Colonic mucosa (tissue), 4 donors: ENCODE data around the gene C17orf100. TPM values are rescaled to one million over a fixed set of nuclear protein-coding genes. Genes with fewer than 3 reads are reported as not detected.

ENCODE experiments used
- DNase-seq: peaks from one replicate; pipeline ENCODE4 v3.0.0-alpha.2; 2020
- H3K27ac ChIP-seq: fragments of 200-600 bp; one replicate; pipeline ENCODE4 v1.8.0; 2021
- H3K27me3 ChIP-seq: fragments of 200-600 bp; one replicate; pipeline ENCODE4 v1.8.0; 2021
- H3K36me3 ChIP-seq: fragments of 200-600 bp; one replicate; pipeline ENCODE4 v1.8.0; 2021
- H3K4me1 ChIP-seq: fragments of 200-600 bp; one replicate; pipeline ENCODE4 v1.8.0; 2021; ENCODE audit warnings: mild to moderate bottlenecking
- H3K4me3 ChIP-seq: fragments of 200-600 bp; one replicate; pipeline ENCODE4 v1.8.0; 2021
- H3K9ac ChIP-seq, 2 donors: one replicate each; pipeline ENCODE4 v1.7.0; 2013; ENCODE audit warnings: control low read depth in 2 of 2, low read depth in 2 of 2, low read length in 2 of 2
- H3K9me3 ChIP-seq: fragments of 200-600 bp; one replicate; pipeline ENCODE4 v1.8.0; 2021
- intact Hi-C: fragments of 100-400 bp; cut with DNase I; formaldehyde crosslinking; loops from one replicate; pipeline ENCODE4 v1.14.1; 2022
- total RNA-seq, 2 donors: library from RNA; stranded (reverse); fragmentation: NEBNext Ultra II Directional in 1 of 2; extraction: Animal tissue kit (Norgen Biotek cat#: 25700) in 1 of 2; gene quantifications; one replicate each; pipeline ENCODE4 v1.2.1, GENCODE V29; 2021
- TF ChIP-seq, protein P1 (sequence below): fragments of 200-600 bp; IDR thresholded peaks from one replicate; pipeline ENCODE4 v1.8.0; 2022; ENCODE audit warnings: antibody characterized with exemption, mild to moderate bottlenecking
- donor health status: healthy.
- donor health status: DM: no; HTN: no; CAD: no.
- donor health status: DM: no; HTN: no; CAD: no.

C17orf100 gene
- total RNA-seq, 2 donors from 2014 or later = 1.5 to 1.9 TPM

- H3K4me3 ChIP-seq = no peak overlapping the region
- no peak for DNase-seq
- TF ChIP-seq, protein P1, sequence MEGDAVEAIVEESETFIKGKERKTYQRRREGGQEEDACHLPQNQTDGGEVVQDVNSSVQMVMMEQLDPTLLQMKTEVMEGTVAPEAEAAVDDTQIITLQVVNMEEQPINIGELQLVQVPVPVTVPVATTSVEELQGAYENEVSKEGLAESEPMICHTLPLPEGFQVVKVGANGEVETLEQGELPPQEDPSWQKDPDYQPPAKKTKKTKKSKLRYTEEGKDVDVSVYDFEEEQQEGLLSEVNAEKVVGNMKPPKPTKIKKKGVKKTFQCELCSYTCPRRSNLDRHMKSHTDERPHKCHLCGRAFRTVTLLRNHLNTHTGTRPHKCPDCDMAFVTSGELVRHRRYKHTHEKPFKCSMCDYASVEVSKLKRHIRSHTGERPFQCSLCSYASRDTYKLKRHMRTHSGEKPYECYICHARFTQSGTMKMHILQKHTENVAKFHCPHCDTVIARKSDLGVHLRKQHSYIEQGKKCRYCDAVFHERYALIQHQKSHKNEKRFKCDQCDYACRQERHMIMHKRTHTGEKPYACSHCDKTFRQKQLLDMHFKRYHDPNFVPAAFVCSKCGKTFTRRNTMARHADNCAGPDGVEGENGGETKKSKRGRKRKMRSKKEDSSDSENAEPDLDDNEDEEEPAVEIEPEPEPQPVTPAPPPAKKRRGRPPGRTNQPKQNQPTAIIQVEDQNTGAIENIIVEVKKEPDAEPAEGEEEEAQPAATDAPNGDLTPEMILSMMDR = no peak
- no peaks in the 10 kb centered on the region for H3K27me3 ChIP-seq
- H3K4me1 ChIP-seq = peaks cover 9% of the 10 kb centered on the region
- no peaks in the 10 kb centered on the region for H3K9me3 ChIP-seq
- H3K9ac ChIP-seq = no peak overlapping the region
- intact Hi-C loops = loop anchor here (10.0 kb wide), 1 partner anchor 63 kb away; no protein-coding TSS in a partner anchor
- no peak overlapping the region for H3K27ac ChIP-seq
- H3K36me3 ChIP-seq = no peaks in the 10 kb centered on the region
These were observed 13.3 kb upstream of the C17orf100 start for GRCh38 chr17:6638046-6638908.

DNA sequence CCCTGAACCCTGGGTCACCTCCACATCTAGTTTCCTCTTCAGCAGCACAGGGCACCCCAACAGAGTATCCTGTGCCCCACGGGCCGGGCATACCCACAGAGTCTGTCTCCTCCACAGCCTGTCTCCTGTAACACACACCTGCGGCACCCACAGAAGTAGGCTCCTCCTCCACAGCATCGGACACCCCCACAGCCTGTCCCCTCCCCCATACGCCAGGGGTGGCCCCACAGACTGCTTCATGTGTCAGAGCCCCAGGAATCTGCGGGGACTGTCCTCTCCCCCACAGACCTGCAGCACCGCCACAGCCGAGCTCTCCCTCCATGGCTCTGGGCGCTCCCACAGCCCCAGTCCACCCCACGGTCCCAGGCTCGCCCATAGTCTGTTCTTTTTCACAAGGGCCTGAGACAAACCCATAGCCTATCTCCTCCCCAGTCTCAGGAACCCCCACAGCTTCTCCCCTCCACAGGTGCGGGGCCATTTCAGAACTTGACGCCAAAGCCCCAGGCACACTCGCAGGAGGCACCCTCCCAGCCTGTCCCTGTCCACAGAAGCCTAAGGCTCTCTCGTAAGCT is 12.5 kb upstream of the C17orf100 start:
- peak; percentile 22 for DNase-seq
- intact Hi-C loops = loop anchor here (10.0 kb wide), 1 partner anchor 64 kb away; no protein-coding TSS in a partner anchor
- no peaks in the 10 kb centered on the region for H3K36me3 ChIP-seq
- H3K27me3 ChIP-seq = no peaks in the 10 kb centered on the region
- H3K27ac ChIP-seq = no peak overlapping the region
- H3K4me3 ChIP-seq = peak overlapping the region; percentile 98
- TF ChIP-seq, protein P1 = no peak
- H3K9ac ChIP-seq = peak overlapping the region; percentile 76 to 82
- H3K9me3 ChIP-seq = no peaks in the 10 kb centered on the region
- H3K4me1 ChIP-seq = peaks cover 9% of the 10 kb centered on the region

GRCh38 chr17:6639586-6640535 is 11.7 kb upstream of the C17orf100 start:
- Histone ChIP-seq H3K4me3 (peak overlapping the region; percentile 98), H3K36me3 (peaks cover 3% of the 10 kb centered on the region), H3K4me1 (peaks cover 9% of the 10 kb centered on the region), H3K27me3 (no peaks in the 10 kb centered on the region), H3K9me3 (no peaks in the 10 kb centered on the region), H3K9ac (peak overlapping the region; percentile 82 to 87), H3K27ac (peak overlapping the region; percentile 81)
- TF ChIP-seq, protein P1 = no peak
- DNase-seq = peak; percentile 42
- intact Hi-C loops = loop anchor here (10.0 kb wide), 1 partner anchor 65 kb away; no protein-coding TSS in a partner anchor

GRCh38 chr17:6640536-6641246 is 10.9 kb upstream of the C17orf100 start, which contains the start of the genes KIAA0753 and TXNDC17:
KIAA0753 (minus strand) TSS chr17:6640711; CDS start chr17:6635103, 5,608 bp downstream.
TXNDC17 (plus strand) TSS chr17:6641060; CDS start chr17:6641083, 23 bp downstream.
- H3K4me1 ChIP-seq = peaks cover 9% of the 10 kb centered on the region
- H3K9me3 ChIP-seq = no peaks in the 10 kb centered on the region
- peak; percentile 94 for DNase-seq
- peak within 1 kb of the TSS; percentile 81 for H3K27ac ChIP-seq
- no peaks in the 10 kb centered on the region for H3K27me3 ChIP-seq
- H3K4me3 ChIP-seq = peak within 1 kb of the TSS; percentile 98
- H3K9ac ChIP-seq = peak within 1 kb of the TSS; percentile 82 to 87
- intact Hi-C loops = no loop called here
- peaks cover 5% of the 10 kb centered on the region for H3K36me3 ChIP-seq
- TF ChIP-seq, protein P1 = no peak
